Smooth muscle cell (in vitro differentiated cells): ENCODE data around the gene TMEM132E. TPM values are rescaled to one million over a fixed set of nuclear protein-coding genes. Genes with fewer than 3 reads are reported as not detected.
"Not testable (repeated sequence)": the region's sequence is repeated elsewhere in the genome, so short reads cannot be mapped to it uniquely, and the experiment has no call there.

Experiments used
- DNase-seq: peaks from one replicate; lab custom pipeline; 2025; ENCODE audit not compliant: unreplicated experiment; lab: John Stamatoyannopoulos, UW
- H2AFZ ChIP-seq: fragments of 200-600 bp; sonication (generic); 2 replicates; pipeline ENCODE4 v1.6.0; 2016; ENCODE audit warnings: antibody characterized with exemption, low read depth, mild to moderate bottlenecking
- H3F3A ChIP-seq: fragments of 200-600 bp; sonication (generic); 2 replicates; pipeline ENCODE4 v1.6.0; 2017; ENCODE audit warnings: antibody characterized with exemption, low read depth
- H3K27ac ChIP-seq: fragments of 200-600 bp; sonication (generic); 2 replicates; pipeline ENCODE4 v1.5.1; 2016; ENCODE audit warnings: low read depth, mild to moderate bottlenecking
- H3K27me3 ChIP-seq: fragments of 200-600 bp; sonication (generic); 2 replicates; pipeline ENCODE4 v1.6.1; 2016; ENCODE audit warnings: low read depth, mild to moderate bottlenecking
- H3K36me3 ChIP-seq: fragments of 200-600 bp; sonication (generic); 2 replicates; pipeline ENCODE4 v1.5.1; 2016; ENCODE audit warnings: low read depth
- H3K4me1 ChIP-seq: fragments of 200-600 bp; sonication (generic); 2 replicates; pipeline ENCODE4 v1.5.1; 2016; ENCODE audit warnings: low read depth
- H3K4me2 ChIP-seq: fragments of 200-600 bp; sonication (generic); 2 replicates; pipeline ENCODE4 v1.6.0; 2016; ENCODE audit warnings: mild to moderate bottlenecking
- H3K4me3 ChIP-seq: fragments of 200-600 bp; sonication (generic); 2 replicates; pipeline ENCODE4 v1.5.1; 2016; ENCODE audit warnings: mild to moderate bottlenecking
- H3K79me2 ChIP-seq: fragments of 200-600 bp; sonication (generic); 2 replicates; pipeline ENCODE4 v1.6.0; 2016; ENCODE audit warnings: low read depth, mild to moderate bottlenecking
- H3K9ac ChIP-seq: fragments of 200-600 bp; sonication (generic); 2 replicates; pipeline ENCODE4 v1.6.0; 2016; ENCODE audit warnings: low read depth
- H3K9me3 ChIP-seq: fragments of 200-600 bp; sonication (generic); replicated peaks from 2 replicates; pipeline ENCODE4 v1.5.1; 2016; ENCODE audit warnings: low read depth
- H4K20me1 ChIP-seq: fragments of 200-600 bp; sonication (generic); 2 replicates; pipeline ENCODE4 v1.6.0; 2016; ENCODE audit warnings: low read depth
- WGBS: methylation state at CpG from one replicate; pipeline ENCODE4 v1.1.7; 2016; ENCODE audit warnings: low lambda C conversion rate; 5-methylcytosine and 5-hydroxymethylcytosine counted together
- polyA plus RNA-seq: library from polyadenylated mRNA; unstranded; fragments of >200 nt; fragmentation: Nextera tagmentation; extraction: Ambion mirVana; gene quantifications from 2 replicates; pipeline ENCODE4 v1.2.1, GENCODE V29; 2016
- total RNA-seq: library from RNA; depleted of rRNA; stranded (reverse); fragments of >200 nt; gene quantifications from 2 replicates; pipeline ENCODE4 v1.2.3, GENCODE V29; 2014
- TF ChIP-seq, protein P1 (sequence below): fragments of 200-600 bp; sonication (generic); IDR thresholded peaks from 2 replicates; pipeline ENCODE4 v1.5.1; 2017; ENCODE audit warnings: borderline replicate concordance, mild to moderate bottlenecking, antibody characterized with exemption; ENCODE audit not compliant: insufficient read depth, poor library complexity, severe bottlenecking

TMEM132E gene
- total and polyA plus RNA-seq, 2 experiments from 2014 or later = 0.13 to 0.17 TPM

DNA sequence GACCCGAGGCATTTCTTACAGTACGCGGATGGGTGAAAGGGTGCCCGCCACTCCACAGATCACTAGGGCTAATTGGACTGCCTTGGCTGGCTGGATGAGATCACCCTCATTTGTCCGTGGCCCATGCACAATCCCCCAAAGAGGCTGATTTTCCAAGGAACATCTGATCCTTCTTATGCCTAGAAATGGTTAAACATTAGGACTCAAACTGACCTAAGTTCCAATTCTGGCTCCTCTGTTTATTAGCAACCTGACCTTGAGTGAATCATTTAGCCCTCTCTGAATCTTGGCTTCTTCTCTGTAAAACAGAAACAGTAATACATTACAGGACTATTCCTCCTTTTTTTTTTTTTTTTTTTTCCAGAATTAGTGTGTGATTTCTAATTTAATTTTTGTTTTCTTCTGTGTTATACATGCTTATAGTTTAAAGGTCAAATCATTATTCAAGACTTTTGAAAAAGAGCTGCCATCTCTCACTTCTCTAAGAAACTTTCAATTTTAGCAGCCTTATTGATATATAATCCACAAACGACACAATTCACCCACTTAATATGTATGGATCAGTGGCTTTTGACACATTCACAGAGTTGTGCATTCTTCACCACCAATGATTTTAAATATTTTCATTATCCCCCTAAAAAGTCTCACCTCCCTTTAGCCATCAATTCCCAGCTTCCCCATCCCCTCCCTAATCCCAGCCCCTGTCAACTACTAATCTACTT is 45.4 kb upstream of the TMEM132E start:
- H3K27me3 ChIP-seq = peaks cover 9% of the 10 kb centered on the region
- H3K27ac ChIP-seq = no peak overlapping the region
- H3K4me2 ChIP-seq = no peak overlapping the region
- H3K36me3 ChIP-seq = no peaks in the 10 kb centered on the region
- no peak overlapping the region for H3K9ac ChIP-seq
- TF ChIP-seq, protein P1, sequence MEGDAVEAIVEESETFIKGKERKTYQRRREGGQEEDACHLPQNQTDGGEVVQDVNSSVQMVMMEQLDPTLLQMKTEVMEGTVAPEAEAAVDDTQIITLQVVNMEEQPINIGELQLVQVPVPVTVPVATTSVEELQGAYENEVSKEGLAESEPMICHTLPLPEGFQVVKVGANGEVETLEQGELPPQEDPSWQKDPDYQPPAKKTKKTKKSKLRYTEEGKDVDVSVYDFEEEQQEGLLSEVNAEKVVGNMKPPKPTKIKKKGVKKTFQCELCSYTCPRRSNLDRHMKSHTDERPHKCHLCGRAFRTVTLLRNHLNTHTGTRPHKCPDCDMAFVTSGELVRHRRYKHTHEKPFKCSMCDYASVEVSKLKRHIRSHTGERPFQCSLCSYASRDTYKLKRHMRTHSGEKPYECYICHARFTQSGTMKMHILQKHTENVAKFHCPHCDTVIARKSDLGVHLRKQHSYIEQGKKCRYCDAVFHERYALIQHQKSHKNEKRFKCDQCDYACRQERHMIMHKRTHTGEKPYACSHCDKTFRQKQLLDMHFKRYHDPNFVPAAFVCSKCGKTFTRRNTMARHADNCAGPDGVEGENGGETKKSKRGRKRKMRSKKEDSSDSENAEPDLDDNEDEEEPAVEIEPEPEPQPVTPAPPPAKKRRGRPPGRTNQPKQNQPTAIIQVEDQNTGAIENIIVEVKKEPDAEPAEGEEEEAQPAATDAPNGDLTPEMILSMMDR = no peak
- 90% methylated on average over 6 of the region's 6 CpGs for WGBS
- no peak for DNase-seq
- H3K9me3 ChIP-seq = no peaks in the 10 kb centered on the region
- no peaks in the 10 kb centered on the region for H3F3A ChIP-seq
- no peak overlapping the region for H2AFZ ChIP-seq
- H4K20me1 ChIP-seq = no peaks in the 10 kb centered on the region
- H3K4me1 ChIP-seq = no peaks in the 10 kb centered on the region
- H3K79me2 ChIP-seq = no peaks in the 10 kb centered on the region
- H3K4me3 ChIP-seq = no peak overlapping the region

DNA sequence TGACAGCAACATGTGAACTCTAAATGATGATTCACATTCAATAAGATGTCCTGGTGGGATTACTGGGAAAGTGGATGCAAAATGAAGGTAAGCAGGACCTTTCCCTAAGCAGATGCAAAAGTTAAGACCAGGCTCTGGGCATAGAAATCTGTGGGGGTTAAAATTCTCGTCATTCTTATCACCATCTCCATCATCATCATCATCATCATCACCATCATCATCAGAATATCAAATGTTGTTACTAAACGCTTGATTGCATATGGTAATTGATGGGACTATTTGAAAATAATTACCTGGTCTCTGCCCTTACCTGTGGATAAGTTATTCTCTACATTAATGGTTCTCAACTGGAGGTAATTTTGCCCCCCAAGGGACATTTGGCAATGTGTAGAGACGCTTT is 41.9 kb upstream of the TMEM132E start:
- H3K4me2 ChIP-seq = no peak overlapping the region
- H4K20me1 ChIP-seq = no peaks in the 10 kb centered on the region
- H2AFZ ChIP-seq = no peak overlapping the region
- peaks cover 34% of the 10 kb centered on the region for H3K27me3 ChIP-seq
- H3K9me3 ChIP-seq = no peaks in the 10 kb centered on the region
- no peak overlapping the region for H3K4me3 ChIP-seq
- H3K4me1 ChIP-seq = no peaks in the 10 kb centered on the region
- H3K27ac ChIP-seq = no peak overlapping the region
- 83% methylated on average over 3 of the region's 3 CpGs for WGBS
- TF ChIP-seq, protein P1 = no peak
- no peaks in the 10 kb centered on the region for H3F3A ChIP-seq
- no peaks in the 10 kb centered on the region for H3K36me3 ChIP-seq
- H3K79me2 ChIP-seq = no peaks in the 10 kb centered on the region
- H3K9ac ChIP-seq = no peak overlapping the region
- no peak for DNase-seq

DNA sequence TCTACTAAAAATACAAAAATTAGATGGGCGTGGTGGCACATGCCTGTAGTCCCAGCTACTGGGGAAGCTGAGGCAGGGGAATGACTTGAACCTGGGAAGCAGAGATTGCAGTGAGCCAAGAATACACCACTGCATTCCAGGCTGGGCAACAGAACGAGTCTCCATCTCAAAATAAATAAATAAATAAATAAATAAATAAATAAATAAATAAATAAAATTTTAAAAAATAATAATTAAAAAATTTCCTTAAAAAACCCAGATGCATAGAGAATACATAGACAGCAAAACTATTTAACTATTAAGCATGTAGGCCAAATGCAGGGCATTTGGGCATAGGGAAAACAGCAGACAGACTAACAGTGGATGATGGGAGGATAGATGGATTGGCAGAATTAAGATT is 40.8 kb upstream of the TMEM132E start:
- not testable (repeated sequence) for H3F3A ChIP-seq, H3K4me3 ChIP-seq, H2AFZ ChIP-seq, H3K9me3 ChIP-seq, H3K4me2 ChIP-seq, H3K9ac ChIP-seq, H3K36me3 ChIP-seq, H3K4me1 ChIP-seq, H4K20me1 ChIP-seq, H3K79me2 ChIP-seq, DNase-seq, H3K27ac ChIP-seq
- peaks cover 43% of the 10 kb centered on the region for H3K27me3 ChIP-seq
- 80% methylated on average over 2 of the region's 2 CpGs for WGBS

DNA sequence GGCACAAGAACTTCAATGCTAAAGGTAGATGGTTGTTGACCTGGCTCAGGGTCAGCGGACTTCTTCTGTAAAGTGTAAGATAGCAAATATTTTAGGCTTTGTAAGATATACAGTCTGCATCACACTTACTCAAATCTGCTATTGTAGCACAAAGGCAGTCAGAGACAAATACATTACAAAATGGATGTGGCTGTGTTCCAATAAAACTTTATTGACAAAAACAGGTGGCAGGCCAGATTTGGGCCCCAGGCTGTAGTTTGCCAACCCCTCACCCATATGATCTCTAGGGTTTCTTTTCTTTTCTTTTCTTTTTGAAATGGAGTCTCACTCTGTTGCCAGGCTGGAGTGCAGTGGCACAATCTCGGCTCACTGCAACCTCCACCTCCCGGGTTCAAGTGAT is 39.5 kb upstream of the TMEM132E start:
- WGBS = 88% methylated on average over 3 of the region's 3 CpGs
- no peaks in the 10 kb centered on the region for H3K79me2 ChIP-seq

More for the DNA sequence above, 39.5 kb upstream of the TMEM132E start:
- Histone ChIP-seq H3K27ac (no peak overlapping the region), H3F3A (no peaks in the 10 kb centered on the region), H4K20me1 (no peaks in the 10 kb centered on the region), H3K27me3 (peaks cover 56% of the 10 kb centered on the region), H3K9ac (no peak overlapping the region), H3K9me3 (no peaks in the 10 kb centered on the region), H3K4me1 (no peaks in the 10 kb centered on the region), H2AFZ (no peak overlapping the region), H3K4me3 (no peak overlapping the region), H3K36me3 (no peaks in the 10 kb centered on the region), H3K4me2 (no peak overlapping the region)
- TF ChIP-seq, protein P1 = no peak
- DNase-seq = no peak
